HG02973 (cell line): ENCODE data around the gene FEN1.

Experiments used
- ATAC-seq: cut with Tn5 transposase; IDR thresholded peaks from one replicate; pipeline ENCODE4 v1.9.1; 2021; ENCODE audit warnings: moderate library complexity; ENCODE audit not compliant: unreplicated experiment

Gene FEN1

DNA sequence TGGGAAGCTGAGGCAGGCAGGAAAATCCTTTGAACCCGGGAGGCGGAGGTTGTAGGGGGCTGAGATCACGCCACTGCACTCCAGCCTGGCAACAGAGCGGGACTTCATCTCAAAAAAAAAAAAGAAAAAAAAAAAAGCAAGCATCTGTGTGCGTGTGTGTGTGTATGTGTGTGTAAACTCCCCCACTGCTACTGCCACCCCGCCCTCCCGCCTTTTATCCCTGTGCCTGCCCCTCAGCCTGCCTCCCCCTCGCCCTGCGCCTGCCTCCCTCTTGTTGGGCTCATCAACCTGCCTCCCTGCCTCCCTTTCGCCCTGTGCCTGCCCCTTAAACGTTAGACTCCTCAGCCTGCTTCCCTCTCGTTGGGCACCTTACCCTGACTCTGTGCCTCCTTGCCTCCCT, 18.3 kb upstream of the FEN1 start:
- ATAC-seq, result no peak

DNA sequence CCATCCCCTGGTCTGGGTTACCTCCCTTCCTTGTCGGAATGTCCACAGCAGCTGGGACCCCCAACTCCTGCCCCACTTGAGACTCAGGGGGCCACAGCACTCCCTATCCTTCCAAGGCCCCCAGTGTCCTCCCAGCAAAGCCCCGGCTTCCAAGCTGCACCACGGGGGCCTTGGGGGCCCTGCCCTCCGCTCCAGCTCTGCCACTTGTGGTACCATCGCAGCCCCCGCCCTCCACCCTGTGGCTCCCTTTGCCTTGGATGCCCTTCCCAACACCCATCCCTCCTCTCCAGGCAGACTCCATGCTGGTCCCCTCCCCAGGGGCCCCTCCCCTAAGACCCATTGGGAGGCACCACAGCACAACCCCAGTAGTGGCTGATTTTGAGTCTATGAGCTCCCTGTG, 17.6 kb upstream of the FEN1 start:
- no peak for ATAC-seq

DNA sequence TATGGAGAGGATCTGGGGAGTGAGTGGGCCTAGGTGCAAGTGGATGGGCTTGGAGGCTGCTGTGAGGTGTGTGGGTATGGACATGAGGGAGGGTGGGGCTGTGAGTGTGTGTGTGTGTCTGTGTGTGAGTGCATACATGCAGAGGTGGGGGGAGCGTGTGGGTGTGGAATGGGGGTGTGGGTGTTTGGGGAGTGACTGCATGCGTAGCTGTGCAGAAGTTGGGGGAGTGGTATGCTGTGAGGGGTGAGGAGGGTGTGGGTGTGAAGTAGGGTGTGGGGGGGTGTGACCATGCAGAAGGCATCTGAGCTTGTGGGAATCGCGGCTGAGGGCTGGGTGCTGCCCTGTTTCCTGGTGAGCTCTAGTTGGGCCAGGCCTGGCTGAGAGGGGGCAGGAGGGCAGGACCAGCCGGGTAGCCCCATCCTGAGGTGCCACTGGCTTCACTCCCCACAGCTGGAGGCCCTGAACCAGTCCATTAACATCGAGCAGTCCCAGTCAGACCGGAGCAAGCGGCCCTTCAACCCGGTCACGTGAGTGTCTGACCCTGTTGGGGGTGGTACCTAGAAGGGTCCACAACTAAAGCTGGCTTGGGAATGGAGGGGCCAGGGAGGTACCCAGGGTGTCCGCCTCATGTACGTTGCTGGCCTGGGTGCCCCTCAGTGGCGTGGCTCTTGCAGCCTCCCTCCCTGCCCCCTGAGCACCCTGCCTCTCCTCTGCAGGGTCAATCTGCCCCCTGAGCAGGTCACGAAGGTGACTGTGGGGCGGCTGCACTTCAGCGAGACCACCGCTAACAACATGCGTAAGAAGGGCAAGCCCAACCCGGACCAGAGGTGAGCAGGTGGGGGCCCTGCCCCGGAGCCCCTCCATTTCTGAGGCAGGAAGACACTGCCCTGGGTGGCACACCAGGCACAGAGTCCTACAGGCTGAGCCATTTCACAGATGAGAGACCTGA, 16.8 kb upstream of the FEN1 start:
- ATAC-seq, result no peak

DNA sequence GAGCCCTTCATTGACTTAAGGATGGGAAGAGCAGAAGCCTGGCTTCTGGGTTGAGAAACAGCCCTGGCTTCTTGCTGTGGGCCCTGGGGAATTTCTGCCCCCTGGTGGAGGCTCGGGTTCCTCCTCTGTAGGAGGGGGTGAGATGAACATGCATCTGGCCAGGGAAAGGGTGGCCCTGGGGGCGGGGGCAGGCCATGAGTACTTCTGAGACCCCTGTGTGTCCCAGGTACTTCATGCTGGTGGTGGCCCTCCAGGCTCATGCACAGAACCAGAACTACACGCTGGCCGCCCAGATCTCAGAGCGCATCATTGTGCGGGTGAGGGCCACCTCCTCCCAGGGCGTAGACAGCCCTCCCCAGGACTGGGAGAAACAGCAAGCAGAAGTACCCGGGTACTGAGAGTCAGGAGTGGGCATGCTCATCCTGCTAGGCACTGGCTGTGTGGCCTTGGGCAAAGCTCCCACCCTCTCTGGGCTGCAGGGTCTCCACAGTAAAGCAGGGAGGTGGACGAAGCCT, 16.1 kb upstream of the FEN1 start:
- no peak for ATAC-seq

DNA sequence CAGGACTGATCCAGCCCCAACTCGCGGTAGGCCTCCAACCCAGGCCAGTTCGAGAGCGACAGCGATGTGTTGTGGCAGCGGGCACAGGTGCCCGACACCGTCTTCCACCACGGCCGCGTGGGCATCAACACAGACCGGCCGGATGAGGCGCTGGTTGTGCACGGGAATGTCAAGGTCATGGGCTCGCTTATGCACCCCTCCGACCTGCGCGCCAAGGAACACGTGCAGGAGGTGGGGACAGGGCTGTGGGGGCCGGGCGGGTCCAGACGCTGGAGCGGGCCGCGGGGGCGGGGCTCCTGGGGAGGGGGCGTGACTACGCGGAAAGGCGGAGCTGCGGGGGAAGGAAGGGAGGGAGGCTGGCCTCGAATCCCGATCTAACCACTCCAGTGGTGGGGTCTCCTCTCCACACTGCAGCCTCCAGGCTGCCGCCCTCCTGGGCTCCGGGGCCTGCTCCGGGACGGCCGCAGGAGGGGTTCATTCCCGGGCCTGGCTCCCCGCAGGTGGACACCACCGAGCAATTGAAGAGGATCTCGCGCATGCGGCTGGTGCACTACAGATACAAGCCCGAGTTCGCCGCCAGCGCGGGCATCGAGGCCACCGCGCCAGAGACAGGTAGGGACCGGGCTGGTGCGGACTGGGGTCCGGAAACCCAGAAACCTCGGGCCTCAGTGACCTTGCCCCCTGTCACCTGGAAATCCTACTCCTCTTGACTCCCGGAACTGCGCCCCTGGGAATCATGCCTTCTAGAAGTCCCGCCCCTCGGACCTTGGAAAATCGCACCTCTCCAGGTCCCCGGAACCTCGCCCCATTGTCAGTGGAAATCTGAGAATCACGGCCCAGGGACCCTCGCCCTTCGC, 15.2 kb upstream of the FEN1 start:
- ATAC-seq, result no peak

DNA sequence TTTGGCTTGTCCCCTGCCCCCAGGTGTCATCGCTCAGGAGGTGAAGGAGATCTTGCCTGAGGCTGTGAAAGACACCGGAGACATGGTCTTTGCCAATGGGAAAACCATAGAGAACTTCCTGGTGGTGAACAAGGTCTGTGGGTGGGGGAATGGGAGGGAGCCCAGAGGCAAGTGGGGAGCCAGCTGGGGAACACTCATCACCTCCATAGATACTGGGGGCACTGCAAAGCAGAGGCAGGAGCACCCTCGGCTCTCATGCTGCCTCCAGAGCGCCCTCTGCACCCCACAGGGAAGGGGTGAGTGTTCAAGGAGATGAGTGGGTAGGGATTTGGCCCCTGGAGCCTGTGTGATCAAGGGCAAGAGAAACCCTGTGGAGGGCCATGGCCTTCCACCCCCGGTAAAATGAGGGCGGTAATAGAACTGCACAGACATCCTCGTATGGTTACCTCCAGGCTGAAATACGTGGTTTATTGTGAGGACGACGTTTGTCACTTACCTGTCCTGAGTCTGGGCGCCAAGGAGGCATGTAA, 14.3 kb upstream of the FEN1 start:
- no peak for ATAC-seq

DNA sequence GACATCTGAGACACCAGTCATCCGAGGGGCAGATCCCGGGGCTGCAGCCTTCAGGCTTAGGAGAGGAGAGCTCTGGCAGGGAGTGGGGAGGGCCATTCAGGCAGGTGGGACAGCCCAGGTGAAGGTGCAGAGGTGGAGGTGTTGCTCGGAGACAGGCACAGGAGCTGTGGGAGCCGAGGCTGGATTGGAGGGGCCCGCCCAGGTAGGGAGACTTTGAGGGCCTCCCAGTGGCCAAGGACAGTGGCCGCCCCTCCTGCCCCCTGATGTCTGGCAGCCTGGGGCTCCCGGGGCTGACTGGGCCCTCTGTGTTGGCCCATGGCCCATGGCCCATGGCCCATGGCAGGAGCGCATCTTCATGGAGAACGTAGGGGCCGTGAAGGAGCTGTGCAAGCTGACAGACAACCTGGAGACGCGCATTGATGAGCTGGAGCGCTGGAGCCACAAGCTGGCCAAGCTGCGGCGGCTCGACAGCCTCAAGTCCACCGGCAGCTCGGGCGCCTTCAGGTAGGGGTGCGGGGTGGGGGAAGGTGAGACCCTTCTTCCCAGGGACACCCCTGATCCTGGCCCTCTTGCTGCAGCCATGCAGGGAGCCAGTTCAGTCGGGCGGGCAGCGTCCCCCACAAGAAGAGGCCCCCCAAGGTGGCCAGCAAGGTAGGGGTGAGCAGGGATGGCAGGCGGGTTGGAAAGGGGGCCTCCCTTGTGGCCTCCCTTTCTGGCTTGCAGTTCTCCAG, 13.6 kb upstream of the FEN1 start:
- ATAC-seq, result no peak

DNA sequence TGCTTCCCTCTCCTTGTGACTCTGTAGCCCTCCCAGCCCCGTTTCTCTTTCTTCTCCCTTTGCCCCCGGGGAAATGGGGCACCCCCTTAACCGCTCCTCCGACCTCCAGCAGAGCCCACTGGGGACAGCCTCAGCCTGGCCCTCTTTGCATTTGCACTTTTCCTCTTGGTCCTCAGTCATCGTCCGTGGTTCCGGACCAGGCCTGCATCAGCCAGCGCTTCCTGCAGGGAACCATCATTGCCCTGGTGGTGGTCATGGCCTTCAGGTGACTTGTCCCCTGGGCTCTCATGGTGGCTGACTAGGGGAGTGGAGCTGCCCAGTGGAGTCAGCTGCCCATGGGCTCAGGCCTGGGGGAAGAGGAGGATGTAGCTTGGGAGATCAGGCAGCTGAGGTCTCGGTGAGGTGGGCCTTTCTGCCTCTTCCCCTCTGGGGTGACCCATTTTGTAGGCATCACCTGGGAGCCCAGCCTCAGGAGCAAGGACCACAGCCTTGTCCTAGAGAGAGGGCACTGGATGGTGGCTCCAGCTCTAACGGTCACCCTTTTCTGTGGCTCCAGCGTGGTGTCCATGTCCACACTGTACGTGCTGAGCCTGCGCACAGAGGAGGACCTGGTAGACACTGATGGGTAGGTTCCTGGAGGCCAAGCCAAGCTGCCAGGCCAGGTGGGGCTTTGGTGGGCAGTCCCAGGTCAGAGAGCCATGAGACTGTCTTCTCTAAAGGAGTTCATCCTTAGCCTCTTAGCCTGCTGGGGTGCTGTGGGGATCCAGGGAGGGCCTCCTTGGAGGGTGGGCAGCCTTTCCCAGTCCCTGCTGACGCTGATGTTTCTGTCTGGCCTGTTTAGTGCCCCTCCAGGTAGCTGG, 12.8 kb upstream of the FEN1 start:
- no peak for ATAC-seq

DNA sequence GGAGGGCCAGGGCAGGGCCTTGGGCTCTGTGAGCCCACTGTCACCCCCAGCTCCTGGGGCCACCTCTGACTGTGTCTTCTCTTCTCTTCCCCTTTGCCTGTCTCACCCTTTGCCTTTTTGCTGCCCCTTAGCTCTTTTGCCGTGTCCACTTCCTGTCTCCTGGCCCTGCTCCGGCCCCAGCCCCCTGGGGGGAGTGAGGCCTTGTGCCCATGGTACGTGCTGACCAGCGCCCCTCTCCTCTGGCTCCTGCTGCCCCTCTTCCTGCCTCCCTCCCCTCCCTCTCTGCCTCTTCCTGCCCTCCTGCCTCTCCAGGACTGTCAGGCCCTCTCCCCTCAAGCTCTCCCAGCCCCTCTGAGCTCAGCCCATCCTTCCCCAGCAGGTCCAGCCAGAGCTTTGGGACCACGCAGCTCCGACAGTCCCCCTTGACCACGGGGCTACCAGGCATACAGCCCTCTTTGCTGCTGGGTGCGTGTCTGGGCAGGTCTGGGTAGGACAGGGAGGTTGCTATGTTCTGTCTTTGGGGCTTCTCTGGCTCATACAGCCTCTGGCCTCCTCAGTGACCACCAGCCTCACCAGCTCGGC, 12.0 kb upstream of the FEN1 start:
- no peak for ATAC-seq

DNA sequence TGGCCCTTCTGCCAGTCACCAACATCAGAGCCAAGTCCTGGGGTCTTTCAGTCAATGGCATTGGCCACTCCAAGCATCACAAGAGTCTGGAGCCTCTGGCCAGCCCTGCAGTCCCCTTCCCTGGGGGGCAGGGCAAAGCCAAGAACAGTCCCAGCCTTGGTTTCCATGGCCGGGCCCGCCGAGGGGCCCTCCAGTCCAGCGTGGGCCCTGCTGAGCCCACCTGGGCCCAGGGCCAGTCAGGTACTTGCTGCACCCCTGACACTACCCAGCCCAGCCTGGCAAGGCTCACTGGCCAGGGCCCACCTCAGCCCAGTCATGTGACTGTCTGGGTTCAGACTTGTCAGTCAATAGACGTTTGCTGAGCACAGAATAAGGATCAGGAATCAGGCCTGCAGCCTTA, 11.1 kb upstream of the FEN1 start:
- ATAC-seq, result no peak

DNA sequence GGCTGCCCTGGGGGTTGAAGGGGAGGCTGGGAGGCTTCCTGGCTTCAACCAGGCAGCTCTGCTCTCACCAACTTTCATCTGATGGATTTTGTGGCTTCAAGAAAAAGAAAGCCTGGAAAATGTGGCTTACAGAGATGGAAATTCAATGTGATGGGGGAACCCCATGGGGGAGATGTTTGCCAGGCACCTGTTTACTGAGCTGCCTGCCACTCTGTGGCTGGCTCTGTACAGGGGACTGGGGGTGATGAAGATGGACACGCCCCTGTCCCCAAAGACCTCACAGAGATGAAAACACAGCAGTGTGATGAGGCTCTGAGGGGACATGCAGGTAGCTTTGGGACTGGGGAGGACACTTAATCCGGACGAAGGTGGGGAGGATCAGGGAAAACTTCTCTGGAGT, 10.4 kb upstream of the FEN1 start:
- no peak for ATAC-seq

DNA sequence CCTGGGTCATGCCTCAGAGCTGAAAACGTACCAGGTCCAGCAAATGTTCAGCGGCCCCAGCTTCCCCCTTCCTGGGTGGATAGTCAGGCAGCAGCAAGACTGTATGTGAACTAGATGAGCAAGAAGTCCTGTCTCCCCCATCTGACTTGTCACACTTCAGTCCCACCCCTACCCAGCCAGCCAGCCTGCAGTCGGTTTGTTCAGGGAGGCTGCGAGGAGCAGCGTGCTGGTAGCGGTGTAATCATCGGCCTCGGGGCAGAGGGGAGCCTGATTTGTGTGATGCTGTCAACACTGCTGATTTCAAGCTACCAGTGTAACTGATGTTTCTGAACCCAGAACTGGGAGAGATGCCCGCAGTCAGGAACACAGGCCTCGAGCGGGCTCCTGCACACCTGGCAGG, 9.9 kb upstream of the FEN1 start:
- no peak for ATAC-seq

DNA sequence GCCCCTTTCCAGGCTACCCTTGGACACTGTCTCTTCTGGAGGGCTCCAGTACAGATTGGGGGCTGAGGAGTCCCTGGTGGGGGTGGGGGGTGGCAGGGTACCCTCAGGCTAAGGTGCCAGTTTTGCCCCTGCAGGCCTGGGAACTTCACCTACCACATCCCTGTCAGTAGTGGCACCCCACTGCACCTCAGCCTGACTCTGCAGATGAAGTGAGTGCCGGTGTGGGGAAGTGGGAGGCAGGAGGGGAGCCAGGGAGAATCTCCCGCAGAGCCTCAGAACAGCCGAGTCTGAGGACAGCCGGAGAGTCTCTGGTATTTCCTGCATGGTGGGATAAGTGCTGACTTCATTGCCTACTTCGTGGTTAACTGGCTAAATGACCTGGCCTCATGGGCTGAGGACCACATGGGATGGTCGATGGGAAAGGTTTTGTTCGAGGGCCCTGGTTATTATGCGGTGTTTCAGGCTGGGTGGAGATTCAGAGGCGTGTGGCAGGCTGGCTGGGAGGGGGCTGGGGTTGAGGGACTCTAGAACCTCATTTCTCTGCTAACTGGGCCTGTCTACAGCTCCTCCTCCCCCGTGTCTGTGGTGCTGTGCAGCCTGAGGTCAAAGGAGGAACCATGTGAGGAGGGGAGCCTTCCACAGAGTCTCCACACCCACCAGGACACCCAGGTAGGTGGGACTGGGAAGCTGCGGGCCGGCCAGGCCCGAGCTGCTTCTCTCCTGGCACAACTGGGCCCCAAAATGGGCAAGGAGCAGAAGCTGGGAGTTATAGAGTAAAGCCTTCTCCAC, 8.8 kb upstream of the FEN1 start:
- ATAC-seq, result no peak

DNA sequence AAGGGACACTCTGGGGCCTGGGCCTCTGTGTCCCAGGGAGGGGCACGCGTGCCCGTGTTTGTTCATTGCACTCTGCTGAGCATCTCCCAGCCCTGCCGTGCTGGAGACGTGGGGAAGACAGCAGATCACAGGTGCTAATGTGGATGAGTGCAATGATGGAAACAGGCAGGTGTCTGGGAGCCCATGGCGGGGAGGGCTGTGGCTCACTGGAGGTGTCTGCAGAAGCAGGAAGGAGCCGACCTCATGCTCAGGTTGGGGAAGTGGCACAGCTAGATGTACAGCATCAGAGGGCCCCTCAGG, 8.3 kb upstream of the FEN1 start:
- no peak for ATAC-seq

DNA sequence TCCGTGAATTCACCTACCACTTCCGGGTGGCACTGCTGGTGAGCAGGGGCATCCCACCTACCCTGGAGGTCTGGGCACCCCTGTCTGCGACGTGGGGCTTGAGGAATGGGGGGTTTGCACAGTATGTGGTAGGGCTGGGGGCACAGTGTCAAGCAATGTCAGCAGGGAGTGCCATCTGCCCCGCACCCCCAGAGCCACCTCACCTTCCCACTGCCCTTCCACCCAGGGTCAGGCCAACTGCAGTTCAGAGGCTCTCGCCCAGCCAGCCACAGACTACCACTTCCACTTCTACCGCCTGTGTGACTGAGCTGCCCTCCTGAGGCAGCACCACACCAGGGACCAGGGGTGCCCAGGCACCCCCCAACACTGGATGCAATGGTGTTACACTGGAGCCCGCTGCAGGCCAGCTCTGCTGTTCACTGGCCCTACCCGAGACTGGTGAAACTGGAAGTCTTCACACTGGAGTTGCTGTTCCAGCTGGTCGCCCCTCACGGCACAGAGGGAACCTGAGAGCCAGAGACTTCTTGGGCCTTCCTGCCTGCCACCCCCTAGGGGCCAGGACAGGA, 6.8 kb upstream of the FEN1 start:
- no peak for ATAC-seq

DNA sequence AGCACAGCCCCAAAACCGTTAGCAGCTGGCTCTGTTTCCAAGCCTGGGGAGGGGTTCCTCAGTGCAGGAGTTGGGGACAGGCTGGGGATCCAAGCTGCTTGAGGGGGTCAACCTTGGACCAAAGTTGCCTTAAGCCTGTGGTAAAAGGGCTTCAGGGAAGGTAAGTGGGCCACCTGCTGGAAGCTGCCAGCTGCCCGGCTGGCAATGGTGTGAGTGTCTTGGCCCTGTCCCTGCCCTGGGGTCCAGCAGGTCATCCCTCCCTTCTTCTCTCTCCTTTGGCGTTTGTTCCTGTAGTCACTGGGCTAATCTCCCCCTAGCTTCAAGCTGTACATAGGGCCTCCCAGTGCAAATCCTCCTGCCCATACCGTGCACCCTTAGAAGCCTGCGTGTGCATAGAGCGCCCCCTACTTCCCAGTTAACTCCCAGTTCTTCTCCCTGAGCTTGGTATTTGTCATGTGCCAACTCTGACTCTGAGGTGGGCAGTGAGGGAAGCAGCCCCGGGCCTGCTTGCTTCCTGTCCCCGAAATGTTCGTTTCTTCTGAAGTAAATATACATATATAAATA, 4.7 kb upstream of the FEN1 start:
- no peak for ATAC-seq

DNA sequence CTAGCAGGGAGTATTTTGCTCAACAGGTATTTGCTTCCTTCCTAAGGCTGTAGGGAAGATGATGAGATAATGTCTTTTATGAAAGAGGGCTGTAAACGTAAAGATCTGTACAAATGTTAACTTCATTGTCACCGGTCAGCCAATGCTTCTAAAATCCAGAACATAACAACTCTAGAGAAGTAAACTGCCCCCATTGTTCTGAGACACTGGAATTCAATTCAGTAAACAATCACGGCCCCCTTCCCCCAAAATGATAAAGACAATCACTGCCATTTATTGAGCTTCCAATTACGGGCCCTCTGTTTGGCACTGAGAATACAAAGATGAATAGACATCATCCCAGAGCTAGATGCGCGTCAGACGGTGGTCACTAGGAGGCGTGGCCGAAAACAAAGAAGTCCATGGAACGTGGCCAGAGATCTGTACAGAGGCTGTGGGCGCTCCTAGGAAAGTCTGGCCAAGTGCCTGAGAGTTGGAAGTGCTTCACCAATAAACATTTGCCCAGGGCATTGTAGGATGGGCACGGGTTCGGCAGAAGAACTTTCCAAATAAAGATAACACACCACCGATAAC, 888 bp upstream of the FEN1 start:
- ATAC-seq, result no peak
